Measurements from ENCODE around the gene GALNT11. TPM values are rescaled to one million over a fixed set of nuclear protein-coding genes. Genes with fewer than 3 reads are reported as not detected.

The GALNT11 gene
- total and polyA plus RNA-seq, 2 of the 4 experiments (the other 2 are of a cell fraction): 24.4 to 29.3 TPM

GRCh38 chr7:152120776-152121175 is 95.3 kb downstream of the GALNT11 start:
- no peak overlapping the region for H2BK5ac ChIP-seq (ENCODE audit: low read depth, low read length, poor library complexity, severe bottlenecking)
- no peak for DNase-seq
- no TSS peak for BruUV-seq (replicated peaks)
- no peak overlapping the region for H3K4ac ChIP-seq (ENCODE audit: low read depth, low read length)
- TF ChIP-seq BHLHE40 (IDR thresholded peaks at IDR 0.05; ENCODE audit: low read depth, low read length) (no peak), MAZ (IDR thresholded peaks at IDR 0.05; ENCODE audit: borderline replicate concordance, low read depth, low read length) (no peak), RFX5 (IDR thresholded peaks at IDR 0.05; ENCODE audit: low read depth, low read length) (no peak), RCOR1 (IDR thresholded peaks at IDR 0.05; ENCODE audit: insufficient replicate concordance, low read length) (no peak), MAFK (IDR thresholded peaks at IDR 0.05; ENCODE audit: low read depth, low read length) (no peak), CEBPB (IDR thresholded peaks at IDR 0.05; ENCODE audit: low read depth, low read length) (no peak), FOS (IDR thresholded peaks at IDR 0.05; ENCODE audit: low read depth, low read length) (no peak), SMC3 (IDR thresholded peaks at IDR 0.05; ENCODE audit: low read depth, low read length) (no peak), USF2 (IDR thresholded peaks at IDR 0.05; ENCODE audit: low read depth, low read length) (no peak), RAD21 (IDR thresholded peaks at IDR 0.05; ENCODE audit: low read length) (no peak), POLR2A (IDR thresholded peaks at IDR 0.05; ENCODE audit: low read depth, low read length) (no peak), CHD1 (IDR thresholded peaks at IDR 0.05; ENCODE audit: low read depth, low read length) (no peak), NFE2L2 (IDR thresholded peaks at IDR 0.05; ENCODE audit: low read depth, low read length) (no peak), MXI1 (IDR thresholded peaks at IDR 0.05; ENCODE audit: borderline replicate concordance, low read depth, low read length) (no peak)
- TF ChIP-seq, protein P1, sequence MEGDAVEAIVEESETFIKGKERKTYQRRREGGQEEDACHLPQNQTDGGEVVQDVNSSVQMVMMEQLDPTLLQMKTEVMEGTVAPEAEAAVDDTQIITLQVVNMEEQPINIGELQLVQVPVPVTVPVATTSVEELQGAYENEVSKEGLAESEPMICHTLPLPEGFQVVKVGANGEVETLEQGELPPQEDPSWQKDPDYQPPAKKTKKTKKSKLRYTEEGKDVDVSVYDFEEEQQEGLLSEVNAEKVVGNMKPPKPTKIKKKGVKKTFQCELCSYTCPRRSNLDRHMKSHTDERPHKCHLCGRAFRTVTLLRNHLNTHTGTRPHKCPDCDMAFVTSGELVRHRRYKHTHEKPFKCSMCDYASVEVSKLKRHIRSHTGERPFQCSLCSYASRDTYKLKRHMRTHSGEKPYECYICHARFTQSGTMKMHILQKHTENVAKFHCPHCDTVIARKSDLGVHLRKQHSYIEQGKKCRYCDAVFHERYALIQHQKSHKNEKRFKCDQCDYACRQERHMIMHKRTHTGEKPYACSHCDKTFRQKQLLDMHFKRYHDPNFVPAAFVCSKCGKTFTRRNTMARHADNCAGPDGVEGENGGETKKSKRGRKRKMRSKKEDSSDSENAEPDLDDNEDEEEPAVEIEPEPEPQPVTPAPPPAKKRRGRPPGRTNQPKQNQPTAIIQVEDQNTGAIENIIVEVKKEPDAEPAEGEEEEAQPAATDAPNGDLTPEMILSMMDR (conservative IDR thresholded peaks at IDR 0.05; ENCODE audit: low read depth, low read length): no peak
- TF ChIP-seq, protein P2, sequence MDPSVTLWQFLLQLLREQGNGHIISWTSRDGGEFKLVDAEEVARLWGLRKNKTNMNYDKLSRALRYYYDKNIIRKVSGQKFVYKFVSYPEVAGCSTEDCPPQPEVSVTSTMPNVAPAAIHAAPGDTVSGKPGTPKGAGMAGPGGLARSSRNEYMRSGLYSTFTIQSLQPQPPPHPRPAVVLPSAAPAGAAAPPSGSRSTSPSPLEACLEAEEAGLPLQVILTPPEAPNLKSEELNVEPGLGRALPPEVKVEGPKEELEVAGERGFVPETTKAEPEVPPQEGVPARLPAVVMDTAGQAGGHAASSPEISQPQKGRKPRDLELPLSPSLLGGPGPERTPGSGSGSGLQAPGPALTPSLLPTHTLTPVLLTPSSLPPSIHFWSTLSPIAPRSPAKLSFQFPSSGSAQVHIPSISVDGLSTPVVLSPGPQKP (IDR thresholded peaks at IDR 0.05; ENCODE audit: borderline replicate concordance, low read depth, low read length): no peak
- H4K91ac ChIP-seq (ENCODE audit: insufficient read depth, low read depth, low read length): no peak overlapping the region
- no peak overlapping the region for H3K56ac ChIP-seq (ENCODE audit: extremely low read depth, insufficient read depth, low read length)
- H2AFZ ChIP-seq (replicated peaks; ENCODE audit: low read length, poor library complexity): no peak overlapping the region
- no peaks in the 10 kb centered on the region for H3K9me1 ChIP-seq (ENCODE audit: insufficient read depth, low read length)
- intact Hi-C loops (cut with micrococcal nuclease) (no loop called here), dilution Hi-C loops (cut with HindIII; ENCODE audit: low sequenced_read_pairs, unreplicated experiment) (no loop called here), in situ Hi-C loops (cut with MboI; ENCODE audit: low sequenced_read_pairs) (no loop called here)
- no peak overlapping the region for H2BK20ac ChIP-seq (ENCODE audit: low read depth, low read length)
- no peak overlapping the region for H3K14ac ChIP-seq (replicated peaks; ENCODE audit: low read depth, low read length)
- CTCF ChIA-PET: no interaction called here
- H4K20me1 ChIP-seq (ENCODE audit: insufficient read depth, low read length): no peaks in the 10 kb centered on the region
- H3K9me3 ChIP-seq (ENCODE audit: control insufficient read depth, insufficient read depth, low read length): no peaks in the 10 kb centered on the region
- H3K36me3 ChIP-seq (ENCODE audit: control insufficient read depth, insufficient read depth, low read length): peaks cover 37% of the 10 kb centered on the region
- H2AK5ac ChIP-seq (ENCODE audit: low read depth, low read length): no peak overlapping the region
- ATAC-seq (ENCODE audit: low read depth): no peak
- no peak overlapping the region for H2BK15ac ChIP-seq (ENCODE audit: low read depth, low read length)
- H3K9ac ChIP-seq (ENCODE audit: low read depth, low read length): no peak overlapping the region
- no peaks in the 10 kb centered on the region for H3K4me1 ChIP-seq (ENCODE audit: control insufficient read depth, insufficient read depth, low read length)
- no peak overlapping the region for H3K23ac ChIP-seq (ENCODE audit: low read depth, low read length)
- H3K18ac ChIP-seq (ENCODE audit: low read depth, low read length): no peak overlapping the region
- H4K5ac ChIP-seq (ENCODE audit: low read depth, low read length): no peak overlapping the region
- no peak overlapping the region for H4K8ac ChIP-seq (ENCODE audit: low read depth in 2 of 2, low read length in 2 of 2)
- POLR2A ChIA-PET (ENCODE audit: unreplicated experiment): no interaction called here
- H3K27ac ChIP-seq (ENCODE audit: insufficient read depth, low read length): no peak overlapping the region
- H3K4me3 ChIP-seq (ENCODE audit: insufficient read depth, low read depth, low read length): no peak overlapping the region
- no peak overlapping the region for H3K4me2 ChIP-seq (ENCODE audit: low read depth, low read length)
- WGBS, 2 experiments (ENCODE audit: extremely low coverage in 2 of 2, insufficient read length in 1 of 2): no CpG with 5 or more reads among the region's 7 CpGs
- no peak overlapping the region for H2BK120ac ChIP-seq (ENCODE audit: low read depth, low read length)
- no peaks in the 10 kb centered on the region for H3K27me3 ChIP-seq (ENCODE audit: control insufficient read depth, insufficient read depth, low read length)
- peaks cover 0 to 2% of the 10 kb centered on the region in 2 experiments; a peak in 1 of 4 replicates for H3K79me1 ChIP-seq (ENCODE audit: low read depth in 1 of 2, low read length in 2 of 2)
- H2AK9ac ChIP-seq (replicated peaks; ENCODE audit: low read depth, low read length, poor library complexity): no peak overlapping the region

Measured in IMR-90 (cell line).